ENCODE measurements around the gene SH3PXD2A. TPM values are rescaled to one million over a fixed set of nuclear protein-coding genes. Genes with fewer than 3 reads are reported as not detected.

The SH3PXD2A gene
- total RNA-seq, 1 experiment from 2014 or later, result 4.5 TPM

GRCh38 chr10:103727546-103727963 is 127.8 kb downstream of the SH3PXD2A start:
- Histone ChIP-seq H4K91ac (ENCODE audit: insufficient read length, low read depth, low read length) (no peak overlapping the region), H3T11ph (ENCODE audit: low read length) (no peak overlapping the region), H3K27ac (ENCODE audit: insufficient read length, low read depth, low read length) (no peak overlapping the region), H2BK5ac (ENCODE audit: insufficient read length, low read length) (no peak overlapping the region), H2AFZ (ENCODE audit: low read length) (no peak overlapping the region), H3K14ac (ENCODE audit: insufficient read depth, low read length) (no peak overlapping the region), H3K4ac (ENCODE audit: low read depth, low read length) (no peak overlapping the region), H4K8ac (replicated peaks; ENCODE audit: insufficient read length, low read depth, low read length) (no peak overlapping the region), H3K4me1 (ENCODE audit: insufficient read depth, low read length) (no peaks in the 10 kb centered on the region; the same call in 1 of the 2 replicates), H3K23me2 (ENCODE audit: insufficient read length, low read depth, low read length, poor library complexity, severe bottlenecking) (no peaks in the 10 kb centered on the region), H4K20me1 (ENCODE audit: control insufficient read depth, insufficient read depth, insufficient read length) (no peaks in the 10 kb centered on the region), H3K27me3 (ENCODE audit: insufficient read depth, low read length) (no peaks in the 10 kb centered on the region), H3K56ac (ENCODE audit: insufficient read length, low read depth, low read length) (no peak overlapping the region), H4K5ac (ENCODE audit: insufficient read length, low read depth, low read length) (no peak overlapping the region), H2BK120ac (ENCODE audit: low read depth, low read length, poor library complexity, severe bottlenecking) (no peak overlapping the region), H3K18ac (ENCODE audit: insufficient read length, low read depth, low read length) (no peak overlapping the region), H3K23ac (ENCODE audit: insufficient read length, low read depth, low read length) (no peak overlapping the region), H2BK15ac (ENCODE audit: low read depth, low read length) (no peak overlapping the region), H2AK5ac (ENCODE audit: insufficient read length, low read length) (no peak overlapping the region), H3K9ac (ENCODE audit: extremely low read depth, insufficient read length, low read length) (no peak overlapping the region), H2BK12ac (ENCODE audit: insufficient read length, low read depth, low read length) (no peak overlapping the region), H3K79me1 (ENCODE audit: insufficient read depth, low read depth, low read length, poor library complexity, severe bottlenecking) (no peaks in the 10 kb centered on the region), H2BK20ac (ENCODE audit: low read depth, low read length, poor library complexity, severe bottlenecking) (no peak overlapping the region), H3K4me2 (ENCODE audit: insufficient read depth, insufficient read length, low read length) (no peak overlapping the region), H3K9me3 (ENCODE audit: control insufficient read depth, low read depth, low read length) (no peaks in the 10 kb centered on the region), H3K79me2 (ENCODE audit: insufficient read depth, low read length) (no peaks in the 10 kb centered on the region)
- no CpG with 5 or more reads among the region's 14 CpGs for WGBS (ENCODE audit: extremely low coverage, insufficient read length, low lambda C conversion rate)
- TF ChIP-seq CTCF (conservative IDR thresholded peaks at IDR 0.05), result no peak
- no peaks in the 10 kb centered on the region for H3K9me3 Mint-ChIP-seq
- no peaks in the 10 kb centered on the region; a peak in 1 of 7 replicates for H3K36me3 Mint-ChIP-seq (ENCODE audit: insufficient read depth in 1 of 3, low read depth in 3 of 3)
- H3K27ac Mint-ChIP-seq, result no peak overlapping the region
- no peaks in the 10 kb centered on the region for H3K27me3 Mint-ChIP-seq (ENCODE audit: low read depth)
- no peak for DNase-seq
- H3K4me3 Mint-ChIP-seq, result no peak overlapping the region
- H3K4me1 Mint-ChIP-seq, result peaks cover 31 to 32% of the 10 kb centered on the region in 2 experiments

Data from H9 (cell line).